ENCODE results near the gene EIF3J. TPM values are rescaled to one million over a fixed set of nuclear protein-coding genes. Genes with fewer than 3 reads are reported as not detected.
"Not testable (repeated sequence)": the region's sequence is repeated elsewhere in the genome, so short reads cannot be mapped to it uniquely, and the experiment has no call there.

The EIF3J gene
- total and polyA plus RNA-seq, 4 donors: 30.2 to 65.9 (median 56.6) TPM

DNA sequence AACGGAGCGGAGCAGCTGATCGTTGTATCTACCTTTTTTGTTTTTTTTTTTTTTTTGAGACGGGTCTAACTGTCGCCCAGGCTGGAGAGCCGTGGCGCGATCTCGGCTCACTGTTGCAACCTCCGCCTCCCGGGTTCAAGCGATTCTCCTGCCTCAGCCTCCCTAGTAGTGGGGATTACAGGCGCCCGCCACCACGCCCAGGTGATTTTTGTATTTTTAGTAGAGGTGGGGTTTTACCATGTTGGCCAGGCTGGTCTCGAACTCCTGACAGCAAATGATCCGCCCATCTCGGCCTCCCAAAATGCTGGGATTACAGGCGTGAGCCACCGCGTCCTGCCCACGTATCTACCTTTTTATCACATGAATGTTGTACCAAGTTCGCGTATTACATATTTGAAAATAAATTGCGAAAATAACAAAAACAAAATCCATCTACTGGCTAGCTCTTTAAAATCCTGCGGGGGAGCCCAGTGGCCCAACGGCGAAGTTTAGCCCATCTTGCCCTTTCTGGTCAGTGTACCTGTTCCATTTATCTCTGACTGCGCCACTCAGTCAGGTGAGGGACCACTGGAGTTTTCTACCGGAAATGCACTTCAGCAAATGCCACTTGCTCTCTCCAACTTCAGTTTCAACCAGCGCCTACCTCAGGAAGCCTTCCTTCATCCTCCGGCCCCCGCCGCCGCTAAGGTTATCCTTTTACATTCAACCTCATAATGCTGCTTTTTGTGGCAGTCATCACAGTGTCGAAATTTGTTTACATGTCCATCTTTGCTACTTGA lies 1.2 kb upstream of the EIF3J start:
- WGBS, 2 donors: 57 to 58% methylated on average over 36 of the region's 36 CpGs
- Histone ChIP-seq H3K27ac (ENCODE audit: low read depth in 1 of 2, low read length in 2 of 2) (peak overlapping the region; percentile 65 to 93), H3K27me3 (ENCODE audit: control insufficient read depth in 1 of 2, insufficient read depth in 2 of 2, low read length in 1 of 2) (no peaks in the 10 kb centered on the region), H3K4me1 (ENCODE audit: control insufficient read depth in 1 of 2, insufficient read depth in 2 of 2, low read length in 2 of 2) (peaks cover 2 to 4% of the 10 kb centered on the region in 2 donors), H3K4me3 (ENCODE audit: low read length in 2 of 2) (peak overlapping the region; percentile 61 to 76), H3K9me3 (ENCODE audit: control insufficient read depth, low read length) (no peaks in the 10 kb centered on the region), H3K36me3 (ENCODE audit: control insufficient read depth in 1 of 2, insufficient read depth in 2 of 2, low read length in 1 of 2) (no peaks in the 10 kb centered on the region)
- ATAC-seq (ENCODE audit: low FRiP score) (no peak), DNase-seq (no peak)
- intact Hi-C loops (cut with DNase I): loop anchor here (2.0 to 5.0 kb wide), 3 partner anchors 109 to 247 kb away; partner anchors contain the start of genes CTDSPL2 (in 1 of the 2) and GOLM2 (in 1 of the 2)

DNA sequence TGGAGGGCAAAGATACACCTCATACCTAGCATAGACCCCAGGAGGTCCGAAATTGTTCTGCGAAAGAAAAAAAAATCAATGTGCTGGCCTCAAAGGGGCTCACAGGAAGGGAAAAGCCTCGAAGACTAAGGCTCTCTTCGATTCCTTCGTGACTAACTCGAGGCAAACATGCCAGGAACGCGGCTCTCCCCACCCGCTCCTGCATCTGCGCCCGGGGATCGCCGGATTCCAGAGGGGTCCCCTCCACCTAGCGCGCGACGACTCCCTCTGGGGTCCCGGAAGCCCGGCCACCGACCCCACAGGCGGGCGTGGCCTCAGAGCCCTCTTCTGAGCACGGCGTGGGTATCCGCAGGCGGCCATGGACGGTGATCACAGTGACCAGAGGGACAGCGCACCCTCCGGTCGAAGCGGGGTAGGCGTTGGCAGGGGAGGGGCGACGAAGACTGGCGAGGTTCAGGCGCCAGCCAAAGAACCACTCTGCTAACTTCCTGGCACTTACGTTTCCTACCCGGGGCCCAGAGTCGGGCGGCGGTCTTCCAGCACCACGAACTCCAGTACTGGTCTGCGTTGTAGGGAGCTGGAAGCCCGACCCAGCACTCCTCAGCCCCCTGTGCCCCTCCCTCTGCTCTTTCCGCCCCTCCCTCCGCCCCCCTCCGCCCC lies 515 bp upstream of the EIF3J start:
- Histone ChIP-seq H3K4me1 (ENCODE audit: control insufficient read depth in 1 of 2, insufficient read depth in 2 of 2, low read length in 2 of 2) (peaks cover 2 to 9% of the 10 kb centered on the region in 2 donors), H3K9me3 (ENCODE audit: control insufficient read depth, low read length) (no peaks in the 10 kb centered on the region), H3K4me3 (ENCODE audit: low read length in 2 of 2) (peak overlapping the region; percentile 61 to 76), H3K27ac (ENCODE audit: low read depth in 1 of 2, low read length in 2 of 2) (peak overlapping the region; percentile 65 to 93), H3K36me3 (ENCODE audit: control insufficient read depth in 1 of 2, insufficient read depth in 2 of 2, low read length in 1 of 2) (no peaks in the 10 kb centered on the region), H3K27me3 (ENCODE audit: control insufficient read depth in 1 of 2, insufficient read depth in 2 of 2, low read length in 1 of 2) (no peaks in the 10 kb centered on the region)
- WGBS, 2 donors: 0 to 1% methylated on average over 35 to 46 of the region's 47 CpGs
- intact Hi-C loops (cut with DNase I): loop anchor here (2.0 to 5.0 kb wide), 3 partner anchors 110 to 248 kb away; partner anchors contain the start of genes CTDSPL2 (in 1 of the 2) and GOLM2 (in 1 of the 2)
- DNase-seq (peak; percentile 92 to 94), ATAC-seq (ENCODE audit: low FRiP score) (peak; percentile 93)

DNA sequence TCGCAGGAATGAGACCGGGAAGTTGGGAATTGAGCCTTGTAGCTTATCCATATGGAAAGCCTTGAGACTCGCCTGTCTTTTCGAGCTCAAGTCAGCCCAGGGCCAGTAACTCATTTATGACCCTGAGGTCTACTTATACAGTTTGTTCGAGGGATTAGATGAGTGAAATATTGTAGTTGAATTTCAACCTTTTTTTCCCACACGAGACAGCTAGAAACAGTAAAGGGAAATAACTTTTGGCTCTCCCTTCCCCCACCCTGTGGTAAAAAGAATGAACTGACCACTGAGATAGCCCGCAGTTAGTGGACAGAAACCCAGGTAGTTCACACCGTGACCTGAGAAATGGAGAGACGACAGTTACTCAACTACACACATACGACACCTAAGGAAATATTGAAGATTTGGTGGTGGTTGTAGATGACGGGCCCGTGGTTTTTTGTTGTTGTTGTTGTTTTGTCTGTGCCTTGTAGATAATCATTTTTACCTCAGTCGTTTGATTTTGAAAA lies 841 bp downstream of the EIF3J start:
- H3K27me3 ChIP-seq (ENCODE audit: control insufficient read depth in 1 of 2, insufficient read depth in 2 of 2, low read length in 1 of 2): no peaks in the 10 kb centered on the region
- H3K4me1 ChIP-seq (ENCODE audit: control insufficient read depth in 1 of 2, insufficient read depth in 2 of 2, low read length in 2 of 2): peaks cover 2 to 11% of the 10 kb centered on the region in 2 donors
- WGBS, 2 donors: 11 to 12% methylated on average over 13 of the region's 13 CpGs
- H3K9me3 ChIP-seq (ENCODE audit: control insufficient read depth, low read length): no peaks in the 10 kb centered on the region
- no peak for ATAC-seq (ENCODE audit: low FRiP score)
- no peak for DNase-seq
- H3K4me3 ChIP-seq (ENCODE audit: low read length in 2 of 2): peak overlapping the region; percentile 69 to 77
- no peaks in the 10 kb centered on the region for H3K36me3 ChIP-seq (ENCODE audit: control insufficient read depth in 1 of 2, insufficient read depth in 2 of 2, low read length in 1 of 2)
- intact Hi-C loops (cut with DNase I): loop anchor here (2.0 to 5.0 kb wide), 3 partner anchors 111 to 249 kb away; partner anchors contain the start of genes CTDSPL2 (in 1 of the 2) and GOLM2 (in 1 of the 2)
- H3K27ac ChIP-seq (ENCODE audit: low read depth in 1 of 2, low read length in 2 of 2): peak overlapping the region; percentile 89 to 91

GRCh38 chr15:44541282-44541958 lies 4.5 kb downstream of the EIF3J start:
- DNase-seq: no peak
- Histone ChIP-seq H3K27ac (ENCODE audit: low read depth in 1 of 2, low read length in 2 of 2) (peak overlapping the region in 1 of 2 donors; percentile 74), H3K4me1 (ENCODE audit: control insufficient read depth in 1 of 2, insufficient read depth in 2 of 2, low read length in 2 of 2) (peaks cover 2 to 7% of the 10 kb centered on the region in 2 donors), H3K36me3 (ENCODE audit: control insufficient read depth in 1 of 2, insufficient read depth in 2 of 2, low read length in 1 of 2) (no peaks in the 10 kb centered on the region), H3K4me3 (ENCODE audit: low read length in 2 of 2) (no peak overlapping the region), H3K9me3 (ENCODE audit: control insufficient read depth, low read length) (no peaks in the 10 kb centered on the region), H3K27me3 (ENCODE audit: control insufficient read depth in 1 of 2, insufficient read depth in 2 of 2, low read length in 1 of 2) (no peaks in the 10 kb centered on the region)
- intact Hi-C loops (cut with DNase I): no loop called here
- no peak for ATAC-seq (ENCODE audit: low FRiP score)
- 84 to 86% methylated on average over 4 of the region's 4 CpGs for WGBS, 2 donors

DNA sequence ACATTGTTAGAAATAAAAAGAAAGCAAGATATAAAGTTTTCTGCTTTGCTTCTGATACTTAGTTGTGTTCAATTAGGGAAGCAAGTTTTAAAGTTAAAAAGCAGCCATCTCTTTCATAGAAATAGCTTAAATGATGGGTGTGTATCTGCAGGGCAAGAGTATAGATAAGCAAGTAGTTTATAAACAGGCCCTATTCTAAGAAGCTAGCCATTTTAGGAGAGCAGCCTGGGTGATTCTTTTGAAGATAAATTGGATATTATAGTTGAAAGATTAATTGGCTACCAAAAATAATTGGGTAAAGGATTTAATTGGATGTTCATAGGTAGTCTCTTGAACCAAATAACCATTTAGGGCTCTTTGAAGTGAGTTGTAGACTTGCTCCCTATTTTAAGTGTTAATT lies 5.6 kb downstream of the EIF3J start:
- DNase-seq (no peak), ATAC-seq (ENCODE audit: low FRiP score) (no peak)
- Histone ChIP-seq H3K4me1 (ENCODE audit: control insufficient read depth in 1 of 2, insufficient read depth in 2 of 2, low read length in 2 of 2) (peaks cover 2 to 7% of the 10 kb centered on the region in 2 donors), H3K4me3 (ENCODE audit: low read length in 2 of 2) (no peak overlapping the region), H3K27me3 (ENCODE audit: control insufficient read depth in 1 of 2, insufficient read depth in 2 of 2, low read length in 1 of 2) (no peaks in the 10 kb centered on the region), H3K27ac (ENCODE audit: low read depth in 1 of 2, low read length in 2 of 2) (no peak overlapping the region), H3K36me3 (ENCODE audit: control insufficient read depth in 1 of 2, insufficient read depth in 2 of 2, low read length in 1 of 2) (no peaks in the 10 kb centered on the region), H3K9me3 (ENCODE audit: control insufficient read depth, low read length) (no peaks in the 10 kb centered on the region)
- intact Hi-C loops (cut with DNase I): no loop called here

DNA sequence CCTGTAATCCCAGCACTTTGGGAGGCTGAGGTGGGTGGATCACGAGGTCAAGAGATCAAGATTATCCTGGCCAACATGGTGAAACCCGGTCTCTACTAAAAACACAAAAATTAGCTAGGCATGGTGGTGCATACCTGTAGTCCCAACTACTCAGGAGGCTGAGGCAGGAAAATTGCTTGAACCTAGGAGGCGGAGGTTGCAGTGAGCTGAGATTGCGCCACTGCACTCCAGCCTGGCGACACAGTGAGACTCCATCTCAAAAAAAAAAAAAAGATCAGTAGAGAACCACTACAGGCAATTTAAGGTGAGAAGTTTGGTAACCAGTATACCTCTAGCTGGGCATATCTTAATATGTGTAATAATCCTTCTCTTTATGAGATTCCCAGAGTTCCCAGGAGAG lies 7.8 kb downstream of the EIF3J start:
- WGBS, 2 donors: 95 to 96% methylated on average over 5 of the region's 5 CpGs
- H3K27ac ChIP-seq (ENCODE audit: low read depth in 1 of 2, low read length in 2 of 2); H3K4me3 ChIP-seq (ENCODE audit: low read length in 2 of 2); ATAC-seq (ENCODE audit: low FRiP score); H3K4me1 ChIP-seq (ENCODE audit: control insufficient read depth in 1 of 2, insufficient read depth in 2 of 2, low read length in 2 of 2); intact Hi-C loops (cut with DNase I); DNase-seq; H3K36me3 ChIP-seq (ENCODE audit: control insufficient read depth in 1 of 2, insufficient read depth in 2 of 2, low read length in 1 of 2); H3K27me3 ChIP-seq (ENCODE audit: control insufficient read depth in 1 of 2, insufficient read depth in 2 of 2, low read length in 1 of 2); H3K9me3 ChIP-seq (ENCODE audit: control insufficient read depth, low read length): not testable (repeated sequence)

- Histone ChIP-seq H3K4me3 (ENCODE audit: low read length in 2 of 2) (no peak overlapping the region), H3K27ac (ENCODE audit: low read depth in 1 of 2, low read length in 2 of 2) (no peak overlapping the region), H3K27me3 (ENCODE audit: control insufficient read depth in 1 of 2, insufficient read depth in 2 of 2, low read length in 1 of 2) (no peaks in the 10 kb centered on the region), H3K9me3 (ENCODE audit: control insufficient read depth, low read length) (no peaks in the 10 kb centered on the region), H3K36me3 (ENCODE audit: control insufficient read depth in 1 of 2, insufficient read depth in 2 of 2, low read length in 1 of 2) (no peaks in the 10 kb centered on the region), H3K4me1 (ENCODE audit: control insufficient read depth in 1 of 2, insufficient read depth in 2 of 2, low read length in 2 of 2) (peaks cover 1 to 4% of the 10 kb centered on the region in 2 donors)
- DNase-seq: no peak
- no peak for ATAC-seq (ENCODE audit: low FRiP score)
- WGBS, 2 donors: 27 to 30% methylated on average over 5 of the region's 5 CpGs
- intact Hi-C loops (cut with DNase I): no loop called here
These were observed 9.2 kb downstream of the EIF3J start for GRCh38 chr15:44545913-44546802.

DNA sequence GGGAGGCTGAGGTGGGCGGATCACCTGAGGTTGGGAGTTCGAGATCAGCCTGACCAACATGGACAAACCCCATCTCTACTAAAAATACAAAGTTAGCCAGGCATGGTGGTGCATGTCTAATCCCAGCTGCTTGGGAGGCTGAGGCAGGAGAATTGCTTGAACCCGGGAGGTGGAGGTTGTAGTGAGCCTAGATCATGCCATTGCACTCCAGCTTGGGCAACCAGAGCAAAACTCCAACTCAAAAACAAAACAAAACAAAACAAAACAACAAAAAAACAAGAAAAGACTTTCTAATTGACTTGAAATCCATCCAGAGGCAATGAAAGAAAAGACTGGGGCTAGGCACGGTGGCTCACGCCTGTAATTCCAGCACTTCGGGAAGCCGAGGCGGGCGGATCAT lies 12.2 kb downstream of the EIF3J start:
- H3K27me3 ChIP-seq (ENCODE audit: control insufficient read depth in 1 of 2, insufficient read depth in 2 of 2, low read length in 1 of 2); H3K4me1 ChIP-seq (ENCODE audit: control insufficient read depth in 1 of 2, insufficient read depth in 2 of 2, low read length in 2 of 2); intact Hi-C loops (cut with DNase I); H3K27ac ChIP-seq (ENCODE audit: low read depth in 1 of 2, low read length in 2 of 2); H3K36me3 ChIP-seq (ENCODE audit: control insufficient read depth in 1 of 2, insufficient read depth in 2 of 2, low read length in 1 of 2); H3K9me3 ChIP-seq (ENCODE audit: control insufficient read depth, low read length); H3K4me3 ChIP-seq (ENCODE audit: low read length in 2 of 2); ATAC-seq (ENCODE audit: low FRiP score): not testable (repeated sequence)
- WGBS, 2 donors: 98 to 99% methylated on average over 9 of the region's 9 CpGs
- DNase-seq: peak in 1 of 2 donors; percentile 20

Data from aorta (tissue), 5 donors.